Measurements from ENCODE around the gene GJA3.

GJA3 gene

GRCh38 chr13:20140487-20140886 lies 20.4 kb downstream of the GJA3 start:
- DNase-seq (ENCODE audit: extremely low read depth, insufficient read length): no peak
- Histone ChIP-seq H3K4me3 (replicated peaks; ENCODE audit: low read depth, low read length) (no peak overlapping the region), H3K36me3 (ENCODE audit: control insufficient read depth, insufficient read depth, low read length) (no peaks in the 10 kb centered on the region), H3K27me3 (replicated peaks; ENCODE audit: control insufficient read depth, insufficient read depth, low read length) (no peaks in the 10 kb centered on the region)
- TF ChIP-seq CTCF (IDR thresholded peaks at IDR 0.05; ENCODE audit: insufficient read depth, low read length, poor library complexity, severe bottlenecking): no peak

GRCh38 chr13:20137875-20138274 lies 23.0 kb downstream of the GJA3 start:
- no peak for TF ChIP-seq CTCF (IDR thresholded peaks at IDR 0.05; ENCODE audit: insufficient read depth, low read length, poor library complexity, severe bottlenecking)
- no peaks in the 10 kb centered on the region for H3K36me3 ChIP-seq (ENCODE audit: control insufficient read depth, insufficient read depth, low read length)
- DNase-seq (ENCODE audit: extremely low read depth, insufficient read length): no peak
- no peaks in the 10 kb centered on the region for H3K27me3 ChIP-seq (replicated peaks; ENCODE audit: control insufficient read depth, insufficient read depth, low read length)
- no peak overlapping the region for H3K4me3 ChIP-seq (replicated peaks; ENCODE audit: low read depth, low read length)

GRCh38 chr13:20136781-20137703 lies 23.8 kb downstream of the GJA3 start:
- peak; percentile 51 for DNase-seq (ENCODE audit: extremely low read depth, insufficient read length)
- H3K4me3 ChIP-seq (replicated peaks; ENCODE audit: low read depth, low read length): no peak overlapping the region
- no peaks in the 10 kb centered on the region for H3K36me3 ChIP-seq (ENCODE audit: control insufficient read depth, insufficient read depth, low read length)
- no peaks in the 10 kb centered on the region for H3K27me3 ChIP-seq (replicated peaks; ENCODE audit: control insufficient read depth, insufficient read depth, low read length)
- TF ChIP-seq CTCF (IDR thresholded peaks at IDR 0.05; ENCODE audit: insufficient read depth, low read length, poor library complexity, severe bottlenecking): peak; percentile 81

GRCh38 chr13:20134732-20135131 lies 26.1 kb downstream of the GJA3 start:
- H3K4me3 ChIP-seq (replicated peaks; ENCODE audit: low read depth, low read length): no peak overlapping the region
- no peaks in the 10 kb centered on the region for H3K36me3 ChIP-seq (ENCODE audit: control insufficient read depth, insufficient read depth, low read length)
- no peaks in the 10 kb centered on the region for H3K27me3 ChIP-seq (replicated peaks; ENCODE audit: control insufficient read depth, insufficient read depth, low read length)
- TF ChIP-seq CTCF (IDR thresholded peaks at IDR 0.05; ENCODE audit: insufficient read depth, low read length, poor library complexity, severe bottlenecking): no peak
- DNase-seq (ENCODE audit: extremely low read depth, insufficient read length): no peak

GRCh38 chr13:20132052-20132634 lies 28.7 kb downstream of the GJA3 start:
- TF ChIP-seq CTCF (IDR thresholded peaks at IDR 0.05; ENCODE audit: insufficient read depth, low read length, poor library complexity, severe bottlenecking): no peak
- Histone ChIP-seq H3K36me3 (ENCODE audit: control insufficient read depth, insufficient read depth, low read length) (no peaks in the 10 kb centered on the region), H3K27me3 (replicated peaks; ENCODE audit: control insufficient read depth, insufficient read depth, low read length) (0 out of 2 replicates have a peak, but pooled peaks cover 1% of the 10 kb centered on the region), H3K4me3 (replicated peaks; ENCODE audit: low read depth, low read length) (no peak overlapping the region)
- DNase-seq (ENCODE audit: extremely low read depth, insufficient read length): no peak

Data from GM06990 (cell line).